PC-9 (cell line): Measurements from ENCODE around the gene BCR. TPM values are rescaled to one million over a fixed set of nuclear protein-coding genes. Genes with fewer than 3 reads are reported as not detected.
"Not testable (repeated sequence)": the region's sequence is repeated elsewhere in the genome, so short reads cannot be mapped to it uniquely, and the experiment has no call there.

Experiments used
- BruUV-seq: library from RNA; stranded (reverse); fragments of 400-500 nt; replicated peaks from 2 replicates; lab custom pipeline; 2021; lab: Mats Ljungman, UMichigan
- CTCF ChIA-PET: fragments of 300-600 bp; sonication (Branson Sonifier 250); formaldehyde crosslinking; loops from one replicate; lab custom pipeline; 2022; ENCODE audit warnings: antibody characterized with exemption; lab: Charles Lee
- POLR2A ChIA-PET: fragments of 300-600 bp; sonication (Branson Sonifier 250); formaldehyde crosslinking; loops from one replicate; lab custom pipeline; 2022; ENCODE audit warnings: antibody characterized with exemption; ENCODE audit not compliant: unreplicated experiment; lab: Charles Lee
- DNase-seq, 2 experiments: peaks; one replicate each; pipeline versions ENCODE4 v3.0.0 to v3.0.0-alpha.2; 2015 to 2022; ENCODE audit warnings: mixed read lengths in 1 of 2
- H2AFZ ChIP-seq: fragments of 200-600 bp; sonication (generic); 2 replicates; pipeline ENCODE4 v1.8.1; 2017; ENCODE audit warnings: antibody characterized with exemption
- H3F3A ChIP-seq: fragments of 200-600 bp; sonication (generic); 2 replicates; pipeline ENCODE4 v1.8.1; 2017; ENCODE audit warnings: antibody characterized with exemption, mild to moderate bottlenecking, low read depth; ENCODE audit not compliant: insufficient read depth
- H3K27ac ChIP-seq: fragments of 200-600 bp; sonication (generic); 2 replicates; pipeline ENCODE4 v1.6.1; 2016; ENCODE audit warnings: mixed run types
- H3K27me3 ChIP-seq: fragments of 200-600 bp; sonication (generic); 2 replicates; pipeline ENCODE4 v1.6.1; 2016; ENCODE audit warnings: low read depth, mixed run types; ENCODE audit not compliant: insufficient read depth
- H3K36me3 ChIP-seq: fragments of 200-600 bp; sonication (generic); 2 replicates; pipeline ENCODE4 v1.6.1; 2016; ENCODE audit warnings: low read depth, mixed run types
- H3K4me1 ChIP-seq: fragments of 200-600 bp; sonication (generic); replicated peaks from 2 replicates; pipeline ENCODE4 v1.6.1; 2016; ENCODE audit warnings: mixed run types; ENCODE audit not compliant: insufficient read depth
- H3K4me2 ChIP-seq: fragments of 200-600 bp; sonication (generic); 2 replicates; pipeline ENCODE4 v1.6.1; 2017; ENCODE audit warnings: mixed run types
- H3K4me3 ChIP-seq: fragments of 200-600 bp; sonication (generic); 2 replicates; pipeline ENCODE4 v1.6.1; 2016; ENCODE audit warnings: mixed run types
- H3K79me2 ChIP-seq: fragments of 200-600 bp; sonication (generic); 2 replicates; pipeline ENCODE4 v1.6.1; 2017; ENCODE audit warnings: low read depth, mixed run types
- H3K9me2 ChIP-seq: fragments of 200-600 bp; sonication (generic); 2 replicates; pipeline ENCODE4 v1.8.1; 2017; ENCODE audit warnings: mild to moderate bottlenecking; ENCODE audit not compliant: insufficient read depth
- H3K9me3 ChIP-seq: fragments of 200-600 bp; sonication (generic); 2 replicates; pipeline ENCODE4 v1.8.1; 2016; ENCODE audit warnings: low read depth; ENCODE audit not compliant: insufficient read depth
- H4K20me1 ChIP-seq: fragments of 200-600 bp; sonication (generic); 2 replicates; pipeline ENCODE4 v1.8.1; 2017; ENCODE audit not compliant: insufficient read depth
- CTCF ChIP-seq: fragments of 200-600 bp; sonication (generic); conservative IDR thresholded peaks from 2 replicates; pipeline ENCODE4 v1.6.1; 2017; ENCODE audit warnings: mixed run types, antibody characterized with exemption, mild to moderate bottlenecking, moderate library complexity
- EZH2 ChIP-seq: fragments of 200-600 bp; sonication (generic); IDR thresholded peaks from 2 replicates; pipeline ENCODE4 v1.8.0; 2017; ENCODE audit warnings: antibody characterized with exemption, low read depth
- intact Hi-C: fragments of 100-400 bp; cut with micrococcal nuclease; formaldehyde crosslinking; loops from one replicate; pipeline ENCODE4 v1.10.0; 2022; ENCODE audit not compliant: unreplicated experiment
- total RNA-seq: library from RNA; stranded (reverse); gene quantifications from 2 replicates; pipeline ENCODE4 v1.2.3, GENCODE V29; 2021

Gene BCR
- total RNA-seq, 1 experiment from 2014 or later = 47.8 TPM

GRCh38 chr22:23322497-23323080 is 142.3 kb downstream of the BCR start:
- BruUV-seq, H3K79me2 ChIP-seq: not testable (repeated sequence)

GRCh38 chr22:23323960-23324688 is 143.8 kb downstream of the BCR start:
- H3F3A ChIP-seq, DNase-seq, H3K4me3 ChIP-seq, H2AFZ ChIP-seq, H3K27me3 ChIP-seq, H3K36me3 ChIP-seq, H3K4me1 ChIP-seq, H4K20me1 ChIP-seq, CTCF ChIA-PET, POLR2A ChIA-PET, intact Hi-C loops, H3K4me2 ChIP-seq, BruUV-seq, H3K9me3 ChIP-seq, H3K79me2 ChIP-seq, H3K9me2 ChIP-seq, H3K27ac ChIP-seq: not testable (repeated sequence)

More at GRCh38 chr22:23322497-23323080, 142.3 kb downstream of the BCR start:
- CTCF ChIA-PET, DNase-seq, H2AFZ ChIP-seq, H3K4me2 ChIP-seq, H3K27me3 ChIP-seq, H3K4me1 ChIP-seq, H3K27ac ChIP-seq, H4K20me1 ChIP-seq, intact Hi-C loops, H3K9me2 ChIP-seq, H3K9me3 ChIP-seq, POLR2A ChIA-PET, H3K36me3 ChIP-seq, H3F3A ChIP-seq, H3K4me3 ChIP-seq: not testable (repeated sequence)

- Histone ChIP-seq H3K36me3 (no peaks in the 10 kb centered on the region), H3K4me3 (no peak overlapping the region), H2AFZ (no peak overlapping the region), H3K27me3 (no peaks in the 10 kb centered on the region), H3K27ac (no peak overlapping the region), H3K79me2 (no peaks in the 10 kb centered on the region), H3K9me3 (no peaks in the 10 kb centered on the region), H3K4me2 (no peak overlapping the region), H3F3A (no peaks in the 10 kb centered on the region), H3K9me2 (no peaks in the 10 kb centered on the region), H3K4me1 (no peaks in the 10 kb centered on the region), H4K20me1 (no peaks in the 10 kb centered on the region)
- intact Hi-C loops = no loop called here
- no TSS peak for BruUV-seq
- POLR2A ChIA-PET = no interaction called here
- CTCF ChIA-PET = interaction anchor here (0.7 kb wide), 1 partner anchor 151 kb away, joined by 3 read pairs; no protein-coding TSS in a partner anchor
- TF ChIP-seq CTCF (no peak), EZH2 (no peak)
- DNase-seq = no peak
Observed at GRCh38 chr22:23325183-23325582, 144.9 kb downstream of the BCR start.

GRCh38 chr22:23333822-23334221 is 153.5 kb downstream of the BCR start:
- POLR2A ChIA-PET, H3K27me3 ChIP-seq, CTCF ChIA-PET, H3K4me1 ChIP-seq, H4K20me1 ChIP-seq, H3K9me3 ChIP-seq, H3K9me2 ChIP-seq, H3K4me3 ChIP-seq, H3K79me2 ChIP-seq, H3F3A ChIP-seq, BruUV-seq, H3K4me2 ChIP-seq, DNase-seq, H3K36me3 ChIP-seq, H3K27ac ChIP-seq, H2AFZ ChIP-seq, intact Hi-C loops: not testable (repeated sequence)

GRCh38 chr22:23337672-23338071 is 157.4 kb downstream of the BCR start:
- H3K9me3 ChIP-seq, H3K4me1 ChIP-seq, BruUV-seq, CTCF ChIA-PET, H3K4me2 ChIP-seq, H2AFZ ChIP-seq, H3F3A ChIP-seq, intact Hi-C loops, H3K36me3 ChIP-seq, H4K20me1 ChIP-seq, H3K9me2 ChIP-seq, DNase-seq, H3K27me3 ChIP-seq, POLR2A ChIA-PET, H3K4me3 ChIP-seq, H3K27ac ChIP-seq, H3K79me2 ChIP-seq: not testable (repeated sequence)

GRCh38 chr22:23341942-23342695 is 161.8 kb downstream of the BCR start:
- POLR2A ChIA-PET, DNase-seq, CTCF ChIA-PET, H3K4me2 ChIP-seq, H3K4me3 ChIP-seq, H3K36me3 ChIP-seq, H3F3A ChIP-seq, intact Hi-C loops, H3K9me3 ChIP-seq, H3K9me2 ChIP-seq, H3K79me2 ChIP-seq, BruUV-seq, H4K20me1 ChIP-seq, H3K4me1 ChIP-seq, H3K27me3 ChIP-seq, H2AFZ ChIP-seq, H3K27ac ChIP-seq: not testable (repeated sequence)
